K562 (cell line): ENCODE results near the gene ADTRP. TPM values are rescaled to one million over a fixed set of nuclear protein-coding genes. Genes with fewer than 3 reads are reported as not detected.

Source experiments
- BCL6 ChIP-seq: fragments of 250-450 bp; sonication (Bioruptor Pico); IDR thresholded peaks from 2 replicates; pipeline ENCODE4 v1.4.0; 2020
- CHD7 ChIP-seq: fragments of 200-600 bp; sonication (generic); IDR thresholded peaks from one replicate; pipeline ENCODE4 v1.6.1; 2012; ENCODE audit warnings: mild to moderate bottlenecking, low read depth, low read length, inconsistent platforms
- FUS ChIP-seq: fragments of 200-400 bp; formaldehyde crosslinking; optimal IDR thresholded peaks from 2 replicates; pipeline ENCODE3; 2017; ENCODE audit warnings: low read depth, low read length
- U2AF1 ChIP-seq: fragments of 200-400 bp; formaldehyde crosslinking; optimal IDR thresholded peaks from 2 replicates; pipeline ENCODE3; 2017; ENCODE audit warnings: mild to moderate bottlenecking, low read depth, low read length, moderate library complexity
- ZBTB9 ChIP-seq: fragments of 450-650 bp; formaldehyde crosslinking; IDR thresholded peaks from 2 replicates; pipeline ENCODE4 v1.4.0; 2020; ENCODE audit warnings: mild to moderate bottlenecking, moderate library complexity
- ZNF23 ChIP-seq: fragments of 250-450 bp; sonication (Bioruptor Pico); IDR thresholded peaks from 2 replicates; pipeline ENCODE4 v1.4.0; 2020; ENCODE audit warnings: mild to moderate bottlenecking
- polyA plus RNA-seq, 8 experiments: library from polyadenylated mRNA; depleted of rRNA in 4 of 8; stranded (reverse) in 5 of 8; unstranded in 3 of 8; fragments of >200 nt; fragmentation: Nextera tagmentation in 2 of 8; fragmentation: Illumina TruSeq in 1 of 8; extraction: Ambion mirVana in 2 of 8; extraction: Trizol in 1 of 8; gene quantifications; 2 replicates each; pipeline versions ENCODE4 v1.2.1 to v1.2.3, GENCODE V29; 2011 to 2014; ENCODE audit warnings: inconsistent platforms in 1 of 8, missing spikeins in 1 of 8
- total RNA-seq, 7 experiments: library from RNA; depleted of rRNA in 6 of 7; stranded (reverse); fragments of >200 nt in 6 of 7; fragmentation: Illumina TruSeq in 2 of 7; extraction: Trizol in 2 of 7; gene quantifications; 2 replicates each; pipeline versions ENCODE4 v1.2.1 to v1.2.3, GENCODE V29; 2011 to 2021; ENCODE audit warnings: low replicate concordance in 1 of 7
- TF ChIP-seq, protein P1 (sequence below): fragments of 250-450 bp; sonication (Bioruptor Pico); IDR thresholded peaks from 2 replicates; pipeline ENCODE4 v1.5.1; 2021; ENCODE audit warnings: mild to moderate bottlenecking

The ADTRP gene
- total and polyA plus RNA-seq, 9 of the 15 experiments (the other 6 are each of a cell fraction or from before 2014, with no cell fraction given), result 7.4 to 24.0 (median 13.6) TPM

GRCh38 chr6:11767978-11768756 lies 10.4 kb downstream of the ADTRP start (continued):
- TF ChIP-seq, protein P1, sequence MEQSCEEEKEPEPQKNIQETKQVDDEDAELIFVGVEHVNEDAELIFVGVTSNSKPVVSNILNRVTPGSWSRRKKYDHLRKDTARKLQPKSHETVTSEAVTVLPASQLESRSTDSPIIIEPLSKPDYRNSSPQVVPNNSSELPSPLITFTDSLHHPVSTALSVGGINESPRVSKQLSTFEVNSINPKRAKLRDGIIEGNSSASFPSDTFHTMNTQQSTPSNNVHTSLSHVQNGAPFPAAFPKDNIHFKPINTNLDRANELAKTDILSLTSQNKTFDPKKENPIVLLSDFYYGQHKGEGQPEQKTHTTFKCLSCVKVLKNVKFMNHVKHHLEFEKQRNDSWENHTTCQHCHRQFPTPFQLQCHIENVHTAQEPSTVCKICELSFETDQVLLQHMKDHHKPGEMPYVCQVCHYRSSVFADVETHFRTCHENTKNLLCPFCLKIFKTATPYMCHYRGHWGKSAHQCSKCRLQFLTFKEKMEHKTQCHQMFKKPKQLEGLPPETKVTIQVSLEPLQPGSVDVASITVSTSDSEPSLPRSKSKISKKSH (CRISPR knock-in tag), result no peak
- TF ChIP-seq ZBTB9 (no peak), FUS (no peak), U2AF1 (no peak), CHD7 (no peak), ZNF23 (CRISPR knock-in tag) (no peak), BCL6 (CRISPR knock-in tag) (no peak)
